HCT116 (cell line): ENCODE measurements around the gene ADAT3. TPM values are rescaled to one million over a fixed set of nuclear protein-coding genes. Genes with fewer than 3 reads are reported as not detected.

Source experiments
- ATAC-seq: fragments of 200-7000 bp; cut with Tn5 transposase; 2 replicates; pipeline ENCODE4 v1.9.1; 2020; ENCODE audit warnings: mild to moderate bottlenecking, moderate library complexity
- BruUV-seq: library from RNA; stranded (reverse); fragments of 400-500 nt; replicated peaks from 2 replicates; lab custom pipeline; 2021; lab: Mats Ljungman, UMichigan
- CTCF ChIA-PET: fragments of 300-600 bp; sonication (Branson Sonifier 250); formaldehyde crosslinking; loops from one replicate; lab custom pipeline; 2021; ENCODE audit warnings: antibody characterized with exemption; lab: Charles Lee
- POLR2A ChIA-PET: fragments of 300-600, 350-600 bp; sonication (Branson Sonifier 250); formaldehyde crosslinking; loops from one replicate; lab custom pipeline; 2021; ENCODE audit warnings: antibody characterized with exemption; lab: Charles Lee
- RAD21 ChIA-PET, 2 experiments: fragments of 300-600 bp; sonication (Branson Sonifier 250); formaldehyde crosslinking; loops; one replicate each; lab custom pipeline; 2023; ENCODE audit warnings: low total read pairs in 2 of 2; ENCODE audit not compliant: uncharacterized antibody in 2 of 2, unreplicated experiment in 2 of 2, low non-redundant PET in 1 of 2; lab: Charles Lee
- DNase-seq: peaks from one replicate; pipeline ENCODE4 v3.0.0-alpha.2; 2010; ENCODE audit warnings: low read depth, low spot score
- H2AFZ ChIP-seq: fragments of 200-600 bp; shearing (Covaris generic), sonication (generic); 2 replicates; pipeline ENCODE4 v1.6.1; 2017; ENCODE audit warnings: low read depth, mixed run types, mixed read lengths, antibody characterized with exemption, low read length; ENCODE audit not compliant: poor library complexity, severe bottlenecking
- H3K27ac ChIP-seq: 2 replicates; pipeline ENCODE4 v1.5.1; 2012; ENCODE audit warnings: low read depth, low read length
- H3K27me3 ChIP-seq: fragments of 200-600 bp; sonication (generic); 2 replicates; pipeline ENCODE4 v1.6.1; 2016; ENCODE audit warnings: mixed run types, low read length, mixed read lengths; ENCODE audit not compliant: insufficient read depth
- H3K36me3 ChIP-seq, 2 experiments: fragments of 200-500 bp in 1 of 2; fragments of 200-600 bp in 1 of 2; sonication (Bioruptor generic) in 1 of 2; sonication (generic) in 1 of 2; 2 replicates each; pipeline versions ENCODE4 v1.5.1 to v1.6.1; 2014 to 2016; ENCODE audit warnings: low read length in 2 of 2, inconsistent platforms in 1 of 2, mixed read lengths in 1 of 2, mixed run types in 1 of 2; ENCODE audit not compliant: insufficient read depth in 2 of 2, control insufficient read depth in 1 of 2
- H3K4me1 ChIP-seq, 2 experiments: fragments of 200-600 bp in 1 of 2; sonication (generic) in 1 of 2; 2 replicates each; pipeline versions ENCODE4 v1.5.1 to v1.6.1; 2012 to 2017; ENCODE audit warnings: low read length in 2 of 2, inconsistent platforms in 1 of 2, mild to moderate bottlenecking in 1 of 2, mixed read lengths in 1 of 2, mixed run types in 1 of 2, moderate library complexity in 1 of 2; ENCODE audit not compliant: insufficient read depth in 2 of 2, control insufficient read depth in 1 of 2
- H3K4me2 ChIP-seq: fragments of 200-600 bp; sonication (generic); 2 replicates; pipeline ENCODE4 v1.6.1; 2017; ENCODE audit warnings: mixed run types, low read length, mixed read lengths
- H3K4me3 ChIP-seq, 2 experiments: fragments of 200-600 bp in 1 of 2; sonication (generic) in 1 of 2; replicated peaks in 1 of 2; 2 replicates each; pipeline ENCODE4 v1.5.1; 2011 to 2016; ENCODE audit warnings: low read length in 2 of 2, control low read depth in 1 of 2, low read depth in 1 of 2, mild to moderate bottlenecking in 1 of 2, mixed read lengths in 1 of 2, mixed run types in 1 of 2
- H3K79me2 ChIP-seq: fragments of 200-600 bp; sonication (generic); 2 replicates; pipeline ENCODE4 v1.6.1; 2017; ENCODE audit warnings: mild to moderate bottlenecking, mixed run types, low read length, moderate library complexity, mixed read lengths; ENCODE audit not compliant: insufficient read depth
- H3K9ac ChIP-seq: fragments of 200-600 bp; sonication (generic); 2 replicates; pipeline ENCODE4 v1.6.1; 2016; ENCODE audit warnings: low read length, mixed read lengths
- H3K9me2 ChIP-seq: fragments of 200-600 bp; sonication (generic), shearing (Covaris generic); 2 replicates; pipeline ENCODE4 v1.6.1; 2017; ENCODE audit warnings: mixed run types, mild to moderate bottlenecking, moderate library complexity; ENCODE audit not compliant: insufficient read depth
- H3K9me3 ChIP-seq, 2 experiments: fragments of 200-500 bp in 1 of 2; fragments of 200-600 bp in 1 of 2; sonication (Bioruptor generic) in 1 of 2; sonication (generic) in 1 of 2; 2 replicates each; pipeline ENCODE4 v1.6.1; 2014 to 2017; ENCODE audit warnings: low read length in 2 of 2, mixed read lengths in 2 of 2, inconsistent platforms in 1 of 2, low read depth in 1 of 2, mild to moderate bottlenecking in 1 of 2, mixed run types in 1 of 2, moderate library complexity in 1 of 2; ENCODE audit not compliant: control insufficient read depth in 1 of 2, insufficient read depth in 1 of 2
- H4K20me1 ChIP-seq: fragments of 200-600 bp; sonication (generic), shearing (Covaris generic); 2 replicates; pipeline ENCODE4 v1.6.1; 2017; ENCODE audit warnings: mixed run types, mild to moderate bottlenecking, moderate library complexity; ENCODE audit not compliant: insufficient read depth
- ATF3 ChIP-seq: IDR thresholded peaks from 2 replicates; pipeline ENCODE4 v1.6.1; 2012
- EZH2 ChIP-seq: fragments of 200-600 bp; sonication (generic); IDR thresholded peaks from 2 replicates; pipeline ENCODE4 v1.6.1; 2017; ENCODE audit warnings: antibody characterized with exemption, mixed run types
- EZH2phosphoT487 ChIP-seq: fragments of 200-600 bp; IDR thresholded peaks from 2 replicates; pipeline ENCODE4 v1.6.1; 2018; ENCODE audit warnings: antibody characterized with exemption, borderline replicate concordance
- JUND ChIP-seq: IDR thresholded peaks from 2 replicates; pipeline ENCODE4 v1.6.1; 2012
- POLR2AphosphoS5 ChIP-seq: IDR thresholded peaks from 2 replicates; pipeline ENCODE4 v1.6.1; 2011; ENCODE audit warnings: mild to moderate bottlenecking, low read depth, low read length, moderate library complexity
- RAD21 ChIP-seq: IDR thresholded peaks from 2 replicates; pipeline ENCODE4 v1.6.1; 2012; ENCODE audit warnings: low read depth, mild to moderate bottlenecking
- SIN3A ChIP-seq: IDR thresholded peaks from 2 replicates; pipeline ENCODE4 v1.6.1; 2012; ENCODE audit warnings: low read depth
- SRF ChIP-seq: IDR thresholded peaks from 2 replicates; pipeline ENCODE4 v1.6.1; 2012; ENCODE audit warnings: low read depth
- YY1 ChIP-seq: IDR thresholded peaks from 2 replicates; pipeline ENCODE4 v1.6.1; 2011; ENCODE audit warnings: low read length, low read depth, moderate library complexity, mild to moderate bottlenecking; ENCODE audit not compliant: insufficient replicate concordance; ENCODE audit errors: extremely low read depth
- ZBTB33 ChIP-seq: IDR thresholded peaks from 2 replicates; pipeline ENCODE4 v1.6.1; 2011; ENCODE audit warnings: mild to moderate bottlenecking, low read length, moderate library complexity; ENCODE audit not compliant: insufficient replicate concordance; ENCODE audit errors: extremely low read depth
- ZFX ChIP-seq: fragments of 450-650 bp; IDR thresholded peaks from 2 replicates; pipeline ENCODE4 v1.6.1; 2017
- intact Hi-C: fragments of 100-400 bp; cut with micrococcal nuclease; formaldehyde crosslinking; loops from 2 replicates; pipeline ENCODE4 v1.10.0; 2022
- total RNA-seq: library from RNA; stranded (reverse); gene quantifications from one replicate; pipeline ENCODE4 v1.2.1, GENCODE V29; 2021; ENCODE audit not compliant: unreplicated experiment

ADAT3 gene
- total RNA-seq, 1 experiment from 2014 or later, result 15.9 TPM

GRCh38 chr19:1871140-1871597 is 34.0 kb upstream of the ADAT3 start:
- ChIA-PET POLR2A (no interaction called here), CTCF (no interaction called here), RAD21 (no interaction called here)
- Histone ChIP-seq H3K9me3 (no peaks in the 10 kb centered on the region), H2AFZ (no peak overlapping the region), H3K27ac (no peak overlapping the region), H3K4me1 (peaks cover 12 to 25% of the 10 kb centered on the region in 2 experiments), H4K20me1 (peaks cover 11% of the 10 kb centered on the region; the same call in 1 of the 2 replicates), H3K27me3 (no peaks in the 10 kb centered on the region), H3K9me2 (no peaks in the 10 kb centered on the region), H3K79me2 (peaks cover 49% of the 10 kb centered on the region), H3K9ac (no peak overlapping the region), H3K4me2 (no peak overlapping the region), H3K36me3 (peaks cover 3 to 13% of the 10 kb centered on the region in 2 experiments; a peak in 2 of 4 replicates), H3K4me3 (no peak overlapping the region)
- intact Hi-C loops, result no loop called here
- ATAC-seq (no peak), DNase-seq (no peak)
- TF ChIP-seq SRF, result no peak
- no peak for TF ChIP-seq EZH2phosphoT487
- TF ChIP-seq YY1, result no peak
- no peak for TF ChIP-seq ZBTB33
- TF ChIP-seq POLR2AphosphoS5, result no peak
- no peak for TF ChIP-seq JUND
- TF ChIP-seq SIN3A, result no peak
- TF ChIP-seq ZFX, result no peak
- TF ChIP-seq RAD21, result no peak
- TF ChIP-seq EZH2, result no peak
- TF ChIP-seq ATF3, result no peak
- no TSS peak for BruUV-seq
